GM21825 (cell line): ENCODE data around the gene ASF1B.
"Not testable (repeated sequence)": the region's sequence is repeated elsewhere in the genome, so short reads cannot be mapped to it uniquely, and the experiment has no call there.

Source experiments
- ATAC-seq: cut with Tn5 transposase; IDR thresholded peaks from one replicate; pipeline ENCODE4 v1.9.1; 2021; ENCODE audit warnings: mild to moderate bottlenecking, moderate library complexity; ENCODE audit not compliant: unreplicated experiment

ASF1B gene

DNA sequence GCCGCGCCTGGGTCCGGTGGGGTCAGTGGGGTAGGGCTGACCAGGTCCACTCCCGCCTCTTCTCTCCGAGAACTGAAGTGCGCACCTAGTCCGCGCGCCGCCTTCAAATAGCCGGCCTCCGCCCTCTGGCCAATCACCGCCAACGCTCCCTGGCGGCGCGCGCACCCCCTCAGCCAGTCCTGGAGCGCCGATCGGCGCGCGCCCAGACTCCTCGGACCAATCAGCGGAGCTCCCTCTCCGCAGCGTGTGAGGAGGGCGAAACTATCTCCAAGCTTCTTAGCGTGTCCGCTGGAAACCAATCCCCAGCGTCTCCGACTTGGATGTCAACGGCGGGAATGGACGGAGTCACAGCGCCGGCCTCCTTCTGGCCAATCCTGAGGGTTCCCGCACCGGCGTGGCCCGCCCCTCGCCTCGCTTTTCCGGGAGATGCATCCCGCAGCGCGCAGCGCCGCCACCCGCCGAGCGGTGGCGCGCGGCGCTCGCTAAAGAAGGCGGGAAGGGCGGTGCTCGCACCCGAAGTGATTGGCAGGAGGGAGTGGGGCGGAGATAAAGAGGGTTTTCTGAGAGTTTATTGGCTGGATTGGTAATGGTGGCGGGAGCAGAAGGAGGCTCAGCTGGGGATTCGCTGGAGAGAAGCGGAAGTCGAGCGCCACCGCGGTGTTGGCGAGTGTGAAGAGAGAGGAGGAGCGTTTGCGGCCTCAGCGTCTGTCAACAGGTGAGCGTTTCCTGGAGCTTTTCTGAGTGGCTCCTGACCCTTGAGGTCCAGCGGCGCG is at the start of gene ASF1B:
ASF1B (minus strand) TSS at position 81 of the 773 bp plus-strand sequence. CDS start 133 bp downstream, outside the sequence.
- ATAC-seq: peak; percentile 73

DNA sequence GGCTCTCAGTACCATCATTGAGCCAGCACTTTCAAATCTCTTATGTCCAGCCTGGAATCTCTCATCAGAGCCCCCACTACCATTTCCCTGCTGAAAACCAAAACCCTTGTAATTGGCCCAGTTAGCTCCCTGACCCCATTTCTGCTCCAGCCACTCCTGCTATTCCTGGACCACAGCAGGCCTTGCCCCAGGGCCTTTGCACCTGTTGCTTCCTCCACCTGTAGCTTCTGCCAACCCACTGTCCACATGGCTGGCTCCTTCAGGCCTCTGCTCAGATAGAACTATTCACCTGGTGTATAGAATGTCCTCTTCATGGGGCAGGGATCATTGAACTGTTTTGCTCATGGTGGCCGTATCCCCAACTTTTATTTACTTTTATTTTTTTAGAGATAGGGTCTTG is 49.3 kb upstream of the ASF1B start:
- ATAC-seq: not testable (repeated sequence)

DNA sequence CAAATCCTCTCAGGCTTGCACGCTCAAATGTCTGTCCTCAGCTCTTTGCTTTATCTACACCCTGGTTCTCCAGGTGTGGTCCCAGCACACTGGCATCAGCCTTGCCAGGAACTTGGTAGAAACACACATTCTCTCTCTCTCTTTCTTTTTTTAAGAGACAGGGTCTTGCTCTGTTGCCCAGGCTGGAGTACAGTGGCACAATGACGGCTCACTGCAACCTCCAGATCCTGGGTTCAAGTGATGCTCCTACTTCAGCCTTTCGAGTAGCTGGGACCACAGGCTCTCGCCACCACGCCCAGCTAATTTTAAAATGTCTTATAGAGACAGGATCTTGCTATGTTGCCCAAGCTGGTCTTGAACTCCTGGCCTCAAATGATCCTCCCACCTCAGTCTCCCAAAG is 48.8 kb upstream of the ASF1B start:
- ATAC-seq: no peak

DNA sequence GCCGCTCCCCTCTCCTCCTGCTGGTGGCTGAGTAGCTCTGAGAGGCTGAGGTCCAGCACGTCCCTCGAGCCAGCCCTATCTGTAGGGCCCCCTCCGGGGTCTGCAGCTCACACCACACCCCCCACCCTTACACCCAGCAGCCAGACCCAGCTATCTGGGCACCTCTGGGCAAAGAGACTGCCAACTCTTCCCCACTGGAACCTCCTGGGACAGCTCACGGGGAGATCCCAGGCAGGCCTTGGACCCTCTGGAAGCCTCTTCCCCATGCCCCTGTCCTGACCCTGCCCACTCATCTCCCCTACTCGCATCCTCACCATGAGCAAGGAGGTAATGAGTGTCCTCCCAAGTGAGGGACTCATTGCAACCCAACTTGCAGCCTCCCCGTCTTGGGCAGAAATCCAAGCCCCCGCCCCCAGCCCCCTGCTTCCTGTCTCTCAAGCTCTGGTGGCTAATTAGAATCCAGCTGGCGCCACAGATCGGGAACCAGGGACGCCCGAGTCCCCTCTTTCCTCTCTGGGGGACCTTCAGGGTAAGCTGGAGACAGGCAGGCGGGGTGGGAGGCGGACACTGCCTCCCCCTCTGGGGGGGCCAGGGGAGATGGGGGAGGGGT is 47.5 kb upstream of the ASF1B start:
- ATAC-seq: no peak

DNA sequence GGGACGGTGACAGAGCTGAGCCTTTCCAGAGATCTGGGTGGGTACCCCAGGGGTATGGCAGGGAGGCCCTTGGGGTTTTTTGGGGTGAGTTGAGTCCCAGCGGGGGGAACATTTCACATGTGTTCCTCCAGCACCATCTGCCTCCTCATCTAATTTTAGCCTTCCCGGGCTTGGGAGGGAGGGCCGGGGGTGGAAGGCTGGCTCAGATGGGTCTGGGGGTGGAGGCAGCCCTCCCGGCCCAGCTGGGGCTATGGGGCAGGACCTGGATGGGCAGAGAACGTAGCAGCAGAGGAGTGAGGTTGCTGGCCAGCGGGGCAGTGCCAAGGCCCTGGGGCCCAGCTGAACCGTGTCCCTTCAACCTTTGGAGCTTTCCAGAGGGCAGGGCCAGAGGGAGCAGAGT is 46.1 kb upstream of the ASF1B start:
- ATAC-seq: no peak

DNA sequence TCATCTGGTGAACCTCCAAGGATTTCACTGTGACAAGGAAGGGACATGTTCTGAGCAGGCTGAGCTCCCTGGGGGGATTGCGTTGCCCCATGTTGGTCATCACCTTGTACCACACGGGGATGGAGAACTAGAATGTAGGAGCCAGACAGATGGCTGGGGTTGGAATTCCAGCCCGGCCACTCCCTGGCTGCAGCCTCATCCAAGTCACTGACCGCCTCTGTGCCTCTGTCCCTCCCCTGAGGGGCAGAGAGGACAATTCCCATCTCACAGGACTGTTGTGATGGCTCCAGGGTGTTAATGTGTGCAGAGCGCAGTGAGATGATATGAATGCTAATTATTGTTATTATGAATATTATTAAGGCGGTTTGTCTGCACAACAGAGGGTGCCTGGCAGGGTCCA is 45.5 kb upstream of the ASF1B start:
- ATAC-seq: no peak

DNA sequence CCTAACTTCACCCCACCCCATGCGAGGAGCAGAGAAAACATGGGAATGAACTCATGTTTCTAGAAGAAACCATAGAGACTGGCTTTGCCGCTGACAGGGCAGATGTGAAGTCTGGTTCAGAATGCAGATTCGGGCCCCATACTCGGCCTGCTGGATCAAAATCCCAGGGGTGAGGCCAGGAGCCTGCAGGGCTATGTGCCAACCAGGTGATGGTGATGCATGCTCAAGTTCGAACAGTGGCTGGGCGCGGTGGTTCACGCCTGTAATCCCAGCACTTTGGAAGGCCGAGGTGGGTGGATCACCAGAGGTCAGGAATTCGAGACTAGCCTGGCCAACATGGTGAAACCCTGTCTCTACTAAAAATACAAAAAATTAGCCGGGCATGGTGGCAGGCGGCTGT is 44.8 kb upstream of the ASF1B start:
- ATAC-seq: not testable (repeated sequence)

DNA sequence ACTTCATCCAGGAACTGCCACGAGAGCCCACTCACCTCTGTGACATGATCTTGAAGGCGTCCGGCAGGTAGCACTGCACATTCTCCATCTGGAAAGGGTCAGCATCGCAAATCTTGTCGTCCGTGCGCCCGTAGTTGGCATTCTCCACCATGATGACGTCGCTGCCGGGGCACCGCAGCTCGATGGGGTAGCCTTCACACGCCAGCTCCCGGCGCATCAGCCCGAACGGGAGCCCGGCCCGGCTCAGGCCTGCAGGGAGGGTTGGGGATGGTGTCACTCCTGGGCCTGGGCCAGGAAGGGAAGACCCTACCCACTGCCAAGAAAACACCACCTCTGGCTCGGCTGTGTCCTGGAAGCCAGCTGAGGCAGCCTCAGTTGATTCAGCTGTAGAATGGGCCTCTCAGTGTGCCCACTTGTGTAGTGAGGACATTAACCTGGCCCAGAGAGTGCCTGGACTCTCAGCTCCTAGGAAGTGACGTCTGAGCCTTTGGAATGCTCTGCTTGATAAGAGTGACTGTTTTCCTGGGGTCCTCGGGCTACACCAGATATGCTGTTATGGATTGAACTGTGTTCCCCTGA is 41.2 kb upstream of the ASF1B start:
- no peak for ATAC-seq

DNA sequence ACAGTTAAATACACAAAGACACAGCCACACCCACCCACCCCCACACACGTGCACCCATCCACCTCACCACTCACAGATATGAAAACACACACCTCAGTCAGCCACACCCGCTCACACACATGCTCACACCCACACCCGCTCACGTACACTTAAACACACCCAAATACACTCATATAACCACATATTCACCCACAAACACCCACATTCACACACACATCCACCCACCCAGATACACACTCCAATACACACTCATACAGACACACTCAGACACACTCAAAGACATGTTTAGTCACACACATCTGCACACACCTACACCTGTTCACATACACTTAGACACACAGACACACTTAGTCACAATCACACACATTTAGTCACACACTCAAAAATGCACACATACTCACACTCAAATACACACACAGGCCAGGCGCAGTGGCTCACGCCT is 39.0 kb upstream of the ASF1B start:
- ATAC-seq: no peak

DNA sequence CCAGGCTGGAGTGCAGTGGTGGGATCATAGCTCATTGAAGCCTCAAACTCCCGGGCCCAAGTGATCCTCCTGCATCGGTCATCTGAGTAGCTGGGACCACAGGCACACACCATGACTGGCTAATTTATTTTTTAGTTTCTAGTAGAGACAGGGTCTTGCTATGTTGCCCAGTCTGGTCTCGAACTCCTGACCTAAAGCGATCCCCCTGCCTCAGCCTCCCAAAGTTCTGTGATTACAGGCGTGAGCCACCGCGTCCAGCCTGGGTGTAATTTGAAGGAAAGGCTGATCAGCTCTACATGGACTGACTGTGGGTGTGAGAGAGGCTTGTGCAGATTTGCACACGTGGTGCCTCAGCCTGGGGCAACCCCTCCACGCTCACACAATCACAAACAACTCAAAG is 38.5 kb upstream of the ASF1B start:
- no peak for ATAC-seq

DNA sequence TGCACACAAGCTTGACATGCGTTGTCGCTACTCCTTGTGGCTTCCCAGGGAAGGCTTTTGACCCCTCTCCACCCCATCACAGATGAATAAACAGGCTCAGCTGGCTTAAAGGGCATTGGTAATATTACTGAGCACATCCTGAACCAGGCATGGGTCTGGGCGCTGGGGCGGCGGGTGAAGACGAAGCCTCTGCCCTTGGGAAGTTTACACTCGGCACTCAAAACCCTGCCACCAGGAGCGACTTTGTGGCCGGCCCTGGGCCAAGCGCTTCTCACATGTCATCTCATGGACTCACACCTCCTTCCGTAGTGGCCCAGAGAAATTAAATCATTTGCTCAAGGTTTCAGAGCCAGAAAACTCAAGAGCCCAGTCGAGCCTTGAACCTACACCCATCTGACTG is 32.6 kb upstream of the ASF1B start:
- ATAC-seq: no peak

DNA sequence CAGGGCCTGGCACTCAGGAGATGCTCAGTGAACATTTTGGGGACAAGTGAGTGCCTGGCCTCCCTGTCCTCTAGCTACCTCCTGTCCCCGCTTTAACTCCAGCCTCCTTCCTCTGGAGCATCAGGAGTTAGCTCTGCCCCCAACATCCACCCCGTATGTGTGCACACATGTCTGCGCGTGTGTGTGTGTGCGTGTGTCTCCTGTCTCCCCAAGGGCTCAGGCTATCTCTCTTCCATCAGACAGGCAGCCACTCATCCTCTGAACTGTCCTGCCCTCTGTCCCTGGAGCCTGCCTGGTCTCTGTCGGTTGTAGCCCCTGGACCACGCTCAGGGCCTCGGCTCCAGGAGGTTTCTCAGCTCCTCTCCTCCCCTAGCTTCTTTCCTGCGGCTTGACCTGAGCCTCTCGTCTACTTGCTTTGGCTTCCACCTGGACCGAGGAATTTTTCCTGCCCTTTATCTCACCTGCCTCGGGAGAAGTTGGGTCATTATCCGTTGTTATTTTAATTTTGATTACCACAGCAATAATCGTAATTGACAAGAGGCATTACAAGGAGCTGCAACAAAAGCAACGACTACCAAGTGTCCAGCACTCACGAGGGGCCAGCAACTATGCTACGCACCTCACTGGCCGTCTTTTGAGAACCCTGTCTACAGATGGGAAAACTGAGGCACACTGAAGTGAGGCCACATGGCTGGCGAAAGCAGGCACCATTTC is 32.0 kb upstream of the ASF1B start:
- ATAC-seq: no peak

DNA sequence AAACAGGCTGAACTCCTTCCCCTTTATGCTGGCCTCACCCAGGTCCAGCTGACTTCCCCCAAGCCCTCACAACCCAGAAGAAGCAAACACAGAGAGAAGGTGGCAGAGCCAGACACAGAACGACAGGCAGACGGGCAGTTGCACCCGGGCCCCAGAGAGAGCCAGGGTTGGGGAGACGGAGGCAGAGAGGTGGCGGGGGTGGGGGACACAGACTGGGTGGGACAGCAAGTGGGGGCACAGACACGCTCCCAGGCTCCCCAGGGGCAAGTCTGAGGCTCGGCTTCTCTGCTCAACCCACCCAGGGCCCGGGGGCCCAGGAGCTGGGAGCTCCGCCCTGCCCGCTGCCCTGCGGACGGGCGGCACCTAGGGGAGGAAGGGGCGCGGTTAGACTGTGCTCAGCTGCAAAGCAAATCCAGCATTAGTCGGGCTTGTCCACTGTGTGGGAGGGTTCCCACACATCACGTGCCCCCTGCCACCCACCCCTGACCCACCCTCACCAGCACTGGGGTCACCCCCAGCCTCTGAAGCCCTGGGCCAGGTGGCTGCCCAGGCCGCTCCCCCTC is 31.3 kb upstream of the ASF1B start:
- ATAC-seq: no peak

DNA sequence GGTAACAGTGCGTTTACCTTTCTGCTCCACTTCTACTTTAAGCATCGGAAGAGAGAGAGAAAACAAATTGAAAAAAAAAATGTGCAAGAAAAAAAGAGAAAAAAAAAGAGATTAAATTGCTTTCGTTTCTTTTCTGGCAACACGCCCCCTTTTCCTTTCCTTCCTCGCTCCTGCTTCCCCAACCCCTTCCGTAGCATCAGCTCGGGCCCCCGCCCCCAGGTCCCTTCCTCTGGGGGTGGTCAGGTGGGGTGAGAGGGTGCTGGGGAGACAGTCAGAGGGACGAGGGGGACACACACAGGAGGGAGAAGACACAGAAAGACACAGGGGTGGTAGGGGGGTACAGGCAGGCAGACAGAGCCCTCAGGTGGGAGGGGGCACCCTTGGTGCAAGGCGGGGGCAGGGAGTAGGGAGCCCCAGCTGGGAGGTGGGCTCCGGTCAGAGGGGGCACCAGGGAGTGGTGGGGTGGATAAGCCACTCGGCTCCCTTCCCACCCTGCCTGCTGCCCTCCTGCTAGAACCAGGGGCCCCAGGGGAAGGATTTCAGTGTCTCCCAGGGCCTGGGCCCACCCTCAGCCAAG is 30.7 kb upstream of the ASF1B start:
- ATAC-seq: no peak

DNA sequence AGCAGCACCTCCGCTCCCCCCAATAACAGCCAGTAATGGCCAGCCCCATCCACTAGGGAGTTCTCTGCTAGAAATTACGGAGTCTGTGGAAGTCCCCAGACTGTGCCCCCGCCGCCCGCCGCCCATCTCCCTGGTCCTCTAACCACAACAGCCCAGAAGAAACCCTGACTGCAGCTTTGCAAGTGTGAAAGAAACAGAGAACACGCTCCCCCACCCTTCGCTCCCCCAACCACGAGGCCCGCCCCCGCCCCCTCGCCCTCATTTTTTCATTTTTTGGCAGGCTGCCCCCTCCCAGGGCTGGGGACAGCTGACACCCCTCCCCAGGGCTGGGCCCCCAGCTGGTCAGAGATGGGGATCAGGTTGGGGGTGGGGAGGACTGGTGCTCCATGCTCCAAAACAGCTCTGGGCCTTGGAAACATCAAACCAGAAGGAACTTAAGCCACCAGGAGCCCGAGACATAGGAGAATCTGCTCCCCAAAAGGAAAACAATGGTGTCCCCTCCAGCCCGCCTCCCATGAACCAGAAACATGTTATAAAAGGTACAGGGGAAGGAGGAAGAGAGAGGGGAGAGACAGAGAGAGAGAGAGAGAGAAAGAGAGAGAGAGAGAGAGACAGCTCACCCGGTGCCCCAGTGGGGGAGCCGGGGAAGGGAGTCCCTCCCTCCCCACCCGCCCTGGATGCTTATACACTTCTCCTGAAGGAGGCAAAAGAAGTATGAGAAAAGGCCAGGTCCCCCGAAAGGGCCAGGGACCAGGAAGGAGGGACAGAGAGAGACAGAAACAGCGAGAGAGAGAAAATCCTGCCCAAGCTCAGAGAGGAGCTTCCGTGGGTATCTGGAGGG is 29.8 kb upstream of the ASF1B start:
- no peak for ATAC-seq

DNA sequence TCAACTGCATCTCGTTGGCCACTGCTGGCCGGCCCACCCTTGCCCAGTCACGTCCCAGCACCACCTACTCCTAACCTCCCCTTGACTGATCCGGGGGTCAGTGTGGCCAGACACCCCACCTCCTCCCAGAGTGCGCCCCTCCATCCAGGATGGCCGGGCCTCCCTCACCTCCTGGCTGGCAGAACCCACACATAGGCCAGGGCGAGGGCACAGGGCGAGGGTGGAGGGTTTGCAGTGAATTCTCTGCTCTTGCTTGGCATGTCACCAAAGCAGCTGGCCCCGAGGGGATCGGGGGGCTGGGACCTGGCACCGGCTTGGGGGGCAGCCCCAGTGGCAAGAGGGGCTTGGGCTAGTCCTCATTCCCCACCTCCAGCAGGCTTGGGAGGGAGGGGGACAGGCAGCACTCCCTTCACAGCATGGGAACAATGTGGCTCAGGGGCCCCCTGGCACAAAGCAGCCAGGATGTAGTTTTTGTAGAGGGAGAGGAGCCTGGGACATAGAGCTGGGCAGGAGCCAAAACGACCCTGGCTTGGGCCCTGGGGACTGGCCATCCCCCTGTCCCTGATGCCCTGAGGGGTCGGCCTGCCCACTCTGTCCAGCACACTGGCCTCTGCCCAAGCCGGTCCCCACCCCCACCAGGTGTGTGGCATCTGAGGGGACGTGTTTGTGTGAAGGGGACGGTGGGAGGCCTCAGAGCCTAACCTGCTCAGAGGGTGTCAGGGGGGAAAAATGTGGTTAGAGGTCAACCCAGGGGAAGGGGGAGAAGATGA is 28.5 kb upstream of the ASF1B start:
- no peak for ATAC-seq

DNA sequence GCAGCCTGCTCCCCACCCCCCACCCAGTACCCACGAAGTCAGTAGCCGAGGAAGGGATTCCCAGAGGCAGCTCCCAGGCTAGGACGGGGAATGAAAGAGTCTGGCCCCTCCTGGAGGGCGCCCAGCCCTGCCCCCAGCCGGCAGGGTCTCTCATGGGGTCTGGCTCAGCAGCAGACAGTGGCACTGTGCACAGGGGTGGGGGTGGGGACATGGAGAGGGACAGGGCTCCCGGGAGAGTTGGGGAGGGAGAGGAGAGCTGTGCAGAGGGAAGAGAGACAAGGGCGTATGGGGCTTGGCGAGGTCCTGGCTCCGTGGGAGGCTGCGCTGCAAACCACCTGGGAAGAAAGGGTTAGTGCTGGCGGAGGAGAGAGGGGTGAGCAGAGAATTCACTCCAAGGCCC is 27.7 kb upstream of the ASF1B start:
- ATAC-seq: no peak

DNA sequence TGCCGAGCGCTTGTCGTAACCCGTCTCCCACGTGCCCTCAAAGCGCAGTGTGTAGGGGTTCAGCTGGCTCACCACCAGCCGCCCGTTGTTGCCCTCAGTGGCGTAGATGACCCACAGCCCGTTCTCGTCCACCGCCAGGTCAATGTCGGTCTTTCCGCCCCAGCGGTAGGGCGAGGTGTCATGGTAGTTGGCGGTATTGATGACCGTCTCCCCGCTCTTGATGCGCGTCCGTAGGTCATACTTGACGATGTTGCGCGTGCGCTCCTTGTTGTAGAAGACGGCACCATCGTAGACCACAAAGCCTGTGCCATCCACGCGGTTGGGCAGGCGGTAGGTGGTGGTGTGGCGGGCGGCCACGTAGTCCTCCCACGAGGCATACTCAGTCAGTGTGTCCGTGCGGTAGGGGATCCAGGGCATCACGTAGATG is 26.5 kb upstream of the ASF1B start:
- ATAC-seq: no peak

DNA sequence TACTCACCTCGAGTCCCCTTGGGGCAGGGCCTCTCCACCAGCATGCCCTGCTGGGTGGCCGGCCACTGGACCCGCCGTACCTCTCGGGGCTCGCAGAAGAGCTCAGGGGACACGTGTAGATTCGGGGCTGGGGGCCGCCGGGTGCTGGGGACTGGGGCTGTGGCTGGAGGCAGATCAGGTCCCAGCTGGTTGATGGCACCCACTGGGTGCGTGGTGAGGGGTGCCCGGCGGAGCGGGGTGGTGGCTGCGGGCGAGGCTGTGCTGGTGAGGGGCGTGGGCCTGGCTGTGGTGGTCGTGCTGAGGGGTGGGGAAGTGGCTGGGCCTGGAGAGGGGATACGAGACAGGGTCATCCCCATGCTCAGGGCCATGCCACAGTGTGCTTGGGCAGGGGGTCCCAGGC is 24.9 kb upstream of the ASF1B start:
- no peak for ATAC-seq
